Suprapubic skin (tissue), 3 donors: ENCODE measurements around the gene MUSTN1.

Experiments
- CTCF ChIP-seq, 2 donors: fragments of 200-600 bp in 1 of 2; fragments of 450-650 bp in 1 of 2; sonication (generic) in 1 of 2; IDR thresholded peaks; one replicate each; pipeline ENCODE4 v1.5.1; 2016 to 2019; ENCODE audit warnings: antibody characterized with exemption in 2 of 2, mild to moderate bottlenecking in 1 of 2, moderate library complexity in 1 of 2
- POLR2A ChIP-seq, 2 donors: fragments of 450-650 bp; IDR thresholded peaks; one replicate each; pipeline ENCODE4 v1.6.1; 2017; ENCODE audit warnings: antibody characterized with exemption in 2 of 2, mild to moderate bottlenecking in 2 of 2, moderate library complexity in 2 of 2

- TF ChIP-seq POLR2A (IDR thresholded peaks at IDR 0.05) (no peak), CTCF (IDR thresholded peaks at IDR 0.05) (no peak)
Measured at GRCh38 chr3:52879581-52879980, 44.8 kb upstream of the MUSTN1 start.
